Hepatocyte (in vitro differentiated cells): Measurements from ENCODE around the gene HOXB1. TPM values are rescaled to one million over a fixed set of nuclear protein-coding genes. Genes with fewer than 3 reads are reported as not detected.

Source experiments
- DNase-seq: peaks from one replicate; pipeline ENCODE4 v3.0.0-alpha.2; 2016; ENCODE audit warnings: low spot score
- H2AFZ ChIP-seq: fragments of 200-600 bp; sonication (generic); 2 replicates; pipeline ENCODE4 v1.6.0; 2016; ENCODE audit warnings: antibody characterized with exemption, mild to moderate bottlenecking
- H3K27ac ChIP-seq: fragments of 200-600 bp; sonication (generic); 2 replicates; pipeline ENCODE4 v1.5.1; 2016; ENCODE audit warnings: mild to moderate bottlenecking
- H3K27me3 ChIP-seq: fragments of 200-600 bp; sonication (generic); 2 replicates; pipeline ENCODE4 v1.6.1; 2016
- H3K36me3 ChIP-seq: fragments of 200-600 bp; sonication (generic); replicated peaks from 2 replicates; pipeline ENCODE4 v1.5.1; 2016; ENCODE audit warnings: low read depth; ENCODE audit not compliant: insufficient read depth
- H3K4me1 ChIP-seq: fragments of 200-600 bp; sonication (generic); 2 replicates; pipeline ENCODE4 v1.5.1; 2016; ENCODE audit warnings: mild to moderate bottlenecking, moderate library complexity; ENCODE audit not compliant: insufficient read depth
- H3K4me2 ChIP-seq: fragments of 200-600 bp; sonication (generic); 2 replicates; pipeline ENCODE4 v1.6.0; 2016
- H3K4me3 ChIP-seq: fragments of 200-600 bp; sonication (generic); 2 replicates; pipeline ENCODE4 v1.5.1; 2016; ENCODE audit warnings: mild to moderate bottlenecking
- H3K79me2 ChIP-seq: fragments of 200-600 bp; sonication (generic); 2 replicates; pipeline ENCODE4 v1.6.0; 2017; ENCODE audit warnings: mild to moderate bottlenecking
- H3K9me2 ChIP-seq: fragments of 200-600 bp; sonication (generic); replicated peaks from 2 replicates; pipeline ENCODE4 v1.6.0; 2017; ENCODE audit warnings: mild to moderate bottlenecking; ENCODE audit not compliant: insufficient read depth
- H3K9me3 ChIP-seq: fragments of 200-600 bp; sonication (generic); 2 replicates; pipeline ENCODE4 v1.5.1; 2016; ENCODE audit warnings: low read depth, mild to moderate bottlenecking
- H4K20me1 ChIP-seq: fragments of 200-600 bp; sonication (generic); 2 replicates; pipeline ENCODE4 v1.6.0; 2016; ENCODE audit warnings: mild to moderate bottlenecking; ENCODE audit not compliant: insufficient read depth, poor library complexity, severe bottlenecking
- CTCF ChIP-seq: fragments of 200-600 bp; sonication (generic); IDR thresholded peaks from 2 replicates; pipeline ENCODE4 v1.5.1; 2016; ENCODE audit warnings: antibody characterized with exemption, mild to moderate bottlenecking; ENCODE audit not compliant: poor library complexity
- EZH2 ChIP-seq: fragments of 200-600 bp; sonication (generic); IDR thresholded peaks from 2 replicates; pipeline ENCODE4 v1.6.1; 2016; ENCODE audit warnings: antibody characterized with exemption, mild to moderate bottlenecking, borderline replicate concordance
- EZH2phosphoT487 ChIP-seq: fragments of 200-600 bp; sonication (generic); IDR thresholded peaks from one replicate; pipeline ENCODE4 v1.6.1; 2018; ENCODE audit warnings: antibody characterized with exemption, mild to moderate bottlenecking, low read depth, moderate library complexity; ENCODE audit not compliant: unreplicated experiment, severe bottlenecking
- WGBS: methylation state at CpG from one replicate; pipeline ENCODE4 v1.1.6; 2016; ENCODE audit warnings: low lambda C conversion rate; ENCODE audit errors: missing lambda C conversion rate; 5-methylcytosine and 5-hydroxymethylcytosine counted together
- polyA plus RNA-seq: library from polyadenylated mRNA; unstranded; fragments of >200 nt; fragmentation: Nextera tagmentation; extraction: Ambion mirVana; gene quantifications from 2 replicates; pipeline ENCODE4 v1.2.1, GENCODE V29; 2016
- total RNA-seq: library from RNA; depleted of rRNA; stranded (reverse); fragments of >200 nt; gene quantifications from 2 replicates; pipeline ENCODE4 v1.2.3, GENCODE V29; 2014

HOXB1 gene
- total and polyA plus RNA-seq, 2 experiments from 2014 or later = not detected

GRCh38 chr17:48515925-48516900 is 14.6 kb downstream of the HOXB1 start:
- H3K27ac ChIP-seq = no peak overlapping the region

GRCh38 chr17:48514477-48514876 is 16.3 kb downstream of the HOXB1 start:
- TF ChIP-seq EZH2phosphoT487 (no peak), CTCF (no peak), EZH2 (no peak)
- H3K79me2 ChIP-seq = no peaks in the 10 kb centered on the region
- no peak overlapping the region for H3K4me3 ChIP-seq
- WGBS = 59% methylated on average over 2 of the region's 2 CpGs
- H3K9me3 ChIP-seq = no peaks in the 10 kb centered on the region
- peaks cover 13% of the 10 kb centered on the region for H3K4me1 ChIP-seq
- no peak overlapping the region for H2AFZ ChIP-seq
- no peaks in the 10 kb centered on the region for H3K9me2 ChIP-seq
- H3K27me3 ChIP-seq = peaks cover 51% of the 10 kb centered on the region
- no peaks in the 10 kb centered on the region for H3K36me3 ChIP-seq
- no peak overlapping the region for H3K4me2 ChIP-seq
- no peak overlapping the region for H3K27ac ChIP-seq
- H4K20me1 ChIP-seq = no peaks in the 10 kb centered on the region
- DNase-seq = no peak

More at GRCh38 chr17:48515925-48516900, 14.6 kb downstream of the HOXB1 start:
- H4K20me1 ChIP-seq = no peaks in the 10 kb centered on the region
- no peaks in the 10 kb centered on the region for H3K9me2 ChIP-seq
- 26% methylated on average over 3 of the region's 3 CpGs for WGBS
- no peak overlapping the region for H3K4me2 ChIP-seq
- peaks cover 13% of the 10 kb centered on the region for H3K4me1 ChIP-seq
- H3K36me3 ChIP-seq = no peaks in the 10 kb centered on the region
- no peak for TF ChIP-seq EZH2phosphoT487
- TF ChIP-seq EZH2 = no peak
- TF ChIP-seq CTCF = no peak
- no peak for DNase-seq
- H3K9me3 ChIP-seq = no peaks in the 10 kb centered on the region
- H2AFZ ChIP-seq = no peak overlapping the region
- no peak overlapping the region for H3K4me3 ChIP-seq
- no peaks in the 10 kb centered on the region for H3K79me2 ChIP-seq
- H3K27me3 ChIP-seq = peaks cover 47% of the 10 kb centered on the region

GRCh38 chr17:48513666-48514455 is 16.9 kb downstream of the HOXB1 start:
- Histone ChIP-seq H3K79me2 (no peaks in the 10 kb centered on the region), H3K27ac (peak overlapping the region; percentile 19), H3K9me2 (no peaks in the 10 kb centered on the region), H3K4me2 (peak overlapping the region; percentile 41), H3K36me3 (no peaks in the 10 kb centered on the region), H3K9me3 (no peaks in the 10 kb centered on the region), H3K27me3 (peaks cover 51% of the 10 kb centered on the region), H3K4me1 (peaks cover 13% of the 10 kb centered on the region), H2AFZ (no peak overlapping the region), H4K20me1 (no peaks in the 10 kb centered on the region), H3K4me3 (no peak overlapping the region)
- no peak for DNase-seq
- TF ChIP-seq EZH2 (no peak), CTCF (no peak), EZH2phosphoT487 (no peak)
- WGBS = 6% methylated on average over 6 of the region's 6 CpGs
